ENCODE results near the gene KRTAP2-1. TPM values are rescaled to one million over a fixed set of nuclear protein-coding genes. Genes with fewer than 3 reads are reported as not detected.

KRTAP2-1 gene
- total RNA-seq, 2 experiments from 2014 or later: not detected

DNA sequence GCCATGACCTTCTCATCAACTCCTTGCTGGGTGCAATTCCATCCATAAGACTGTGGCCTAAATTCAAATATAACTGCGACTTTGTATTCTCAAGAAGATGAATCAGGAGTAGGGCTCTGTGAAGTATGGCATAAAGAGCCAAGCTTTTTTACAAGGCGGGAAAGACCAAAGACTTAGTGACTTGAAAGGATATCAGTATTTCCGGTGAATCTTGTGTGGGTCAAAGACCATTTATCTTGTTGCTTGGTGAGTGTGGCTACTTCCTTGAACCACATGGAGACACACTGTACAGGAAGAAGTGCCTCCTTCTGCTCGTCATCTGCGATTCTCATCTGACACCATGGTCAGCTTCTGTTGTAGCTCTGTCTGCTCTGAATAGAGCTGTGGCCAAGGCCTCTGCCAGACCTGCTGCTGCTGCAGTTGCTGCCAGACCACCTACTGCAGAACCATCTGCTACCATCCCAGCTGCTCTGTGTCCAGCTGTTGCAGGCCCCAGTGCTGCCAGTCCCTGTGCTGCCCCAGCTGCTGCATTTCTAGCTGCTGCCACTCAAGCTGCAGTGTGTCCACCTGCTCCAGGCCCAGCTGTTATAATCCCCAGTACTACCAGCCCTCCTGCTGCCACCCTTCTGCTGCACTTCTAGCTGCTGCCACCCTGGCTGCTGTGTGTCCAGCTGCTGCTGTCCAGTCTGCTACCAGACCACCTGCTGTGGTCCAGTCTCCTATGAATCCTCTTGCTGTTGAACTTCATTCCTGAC, 24.7 kb upstream of the KRTAP2-1 start:
- H3K27ac Mint-ChIP-seq: no peak overlapping the region

DNA sequence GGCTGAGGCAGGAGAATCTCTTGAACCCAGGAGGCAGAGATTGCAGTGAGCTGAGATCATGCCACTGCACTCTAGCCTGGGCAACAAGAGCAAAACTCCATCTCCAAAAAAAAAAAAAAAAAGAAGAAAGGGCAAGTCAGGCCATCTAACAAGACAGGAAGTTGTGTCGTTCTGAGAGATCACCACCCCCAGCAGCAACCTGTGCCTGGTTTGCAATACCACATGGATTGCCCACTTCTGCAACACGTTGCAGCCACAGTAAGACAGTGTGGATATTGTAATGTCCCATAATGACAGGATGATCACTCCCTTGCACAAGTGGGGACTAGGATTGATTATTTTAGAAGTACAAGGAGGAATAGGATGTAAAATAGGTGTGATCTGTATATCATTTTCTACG, 21.9 kb upstream of the KRTAP2-1 start:
- H3K27me3 ChIP-seq (ENCODE audit: control insufficient read depth in 1 of 2, insufficient read depth in 2 of 2, low read length in 2 of 2): no peaks in the 10 kb centered on the region
- no peak for ATAC-seq (ENCODE audit: poor library complexity)
- Mint-ChIP-seq H3K9me3 (no peaks in the 10 kb centered on the region), H3K4me3 (no peak overlapping the region), H3K36me3 (ENCODE audit: low read depth) (no peaks in the 10 kb centered on the region), H3K27ac (no peak overlapping the region), H3K4me1 (ENCODE audit: low read depth) (no peaks in the 10 kb centered on the region), H3K27me3 (peaks cover 4% of the 10 kb centered on the region)
- no peaks in the 10 kb centered on the region for H3K9me3 ChIP-seq (ENCODE audit: control insufficient read depth in 1 of 2, insufficient read depth in 1 of 2, low read length in 2 of 2)
- H3K36me3 ChIP-seq (ENCODE audit: insufficient read depth, low read length): no peaks in the 10 kb centered on the region
- no peak for DNase-seq
- POLR2A ChIA-PET: no interaction called here
- intact Hi-C loops (cut with DNase I, micrococcal nuclease): no loop called here
- no peak overlapping the region for H3K27ac ChIP-seq (ENCODE audit: low read depth in 1 of 2, low read length in 2 of 2)
- TF ChIP-seq, protein P1, sequence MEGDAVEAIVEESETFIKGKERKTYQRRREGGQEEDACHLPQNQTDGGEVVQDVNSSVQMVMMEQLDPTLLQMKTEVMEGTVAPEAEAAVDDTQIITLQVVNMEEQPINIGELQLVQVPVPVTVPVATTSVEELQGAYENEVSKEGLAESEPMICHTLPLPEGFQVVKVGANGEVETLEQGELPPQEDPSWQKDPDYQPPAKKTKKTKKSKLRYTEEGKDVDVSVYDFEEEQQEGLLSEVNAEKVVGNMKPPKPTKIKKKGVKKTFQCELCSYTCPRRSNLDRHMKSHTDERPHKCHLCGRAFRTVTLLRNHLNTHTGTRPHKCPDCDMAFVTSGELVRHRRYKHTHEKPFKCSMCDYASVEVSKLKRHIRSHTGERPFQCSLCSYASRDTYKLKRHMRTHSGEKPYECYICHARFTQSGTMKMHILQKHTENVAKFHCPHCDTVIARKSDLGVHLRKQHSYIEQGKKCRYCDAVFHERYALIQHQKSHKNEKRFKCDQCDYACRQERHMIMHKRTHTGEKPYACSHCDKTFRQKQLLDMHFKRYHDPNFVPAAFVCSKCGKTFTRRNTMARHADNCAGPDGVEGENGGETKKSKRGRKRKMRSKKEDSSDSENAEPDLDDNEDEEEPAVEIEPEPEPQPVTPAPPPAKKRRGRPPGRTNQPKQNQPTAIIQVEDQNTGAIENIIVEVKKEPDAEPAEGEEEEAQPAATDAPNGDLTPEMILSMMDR (IDR thresholded peaks at IDR 0.05): no peak
- H3K4me1 ChIP-seq (ENCODE audit: insufficient read depth, low read length): no peaks in the 10 kb centered on the region
- CTCF ChIA-PET: no interaction called here
- H3K4me3 ChIP-seq (ENCODE audit: low read length): no peak overlapping the region

More for the DNA sequence above, 24.7 kb upstream of the KRTAP2-1 start:
- H3K27me3 Mint-ChIP-seq: peaks cover 24% of the 10 kb centered on the region
- H3K9me3 Mint-ChIP-seq: no peaks in the 10 kb centered on the region
- no peak overlapping the region for H3K4me3 Mint-ChIP-seq
- H3K9me3 ChIP-seq (ENCODE audit: control insufficient read depth in 1 of 2, insufficient read depth in 1 of 2, low read length in 2 of 2): no peaks in the 10 kb centered on the region
- intact Hi-C loops (cut with DNase I, micrococcal nuclease): no loop called here
- H3K4me3 ChIP-seq (ENCODE audit: low read length): no peak overlapping the region
- POLR2A ChIA-PET: no interaction called here
- no peaks in the 10 kb centered on the region for H3K4me1 Mint-ChIP-seq (ENCODE audit: low read depth)
- no peak for ATAC-seq (ENCODE audit: poor library complexity)
- no peaks in the 10 kb centered on the region for H3K36me3 Mint-ChIP-seq (ENCODE audit: low read depth)
- TF ChIP-seq, protein P1 (IDR thresholded peaks at IDR 0.05): no peak
- DNase-seq: no peak
- no peak overlapping the region for H3K27ac ChIP-seq (ENCODE audit: low read depth in 1 of 2, low read length in 2 of 2)
- no peaks in the 10 kb centered on the region for H3K27me3 ChIP-seq (ENCODE audit: control insufficient read depth in 1 of 2, insufficient read depth in 2 of 2, low read length in 2 of 2)
- no peaks in the 10 kb centered on the region for H3K4me1 ChIP-seq (ENCODE audit: insufficient read depth, low read length)
- no peaks in the 10 kb centered on the region for H3K36me3 ChIP-seq (ENCODE audit: insufficient read depth, low read length)
- CTCF ChIA-PET: no interaction called here

DNA sequence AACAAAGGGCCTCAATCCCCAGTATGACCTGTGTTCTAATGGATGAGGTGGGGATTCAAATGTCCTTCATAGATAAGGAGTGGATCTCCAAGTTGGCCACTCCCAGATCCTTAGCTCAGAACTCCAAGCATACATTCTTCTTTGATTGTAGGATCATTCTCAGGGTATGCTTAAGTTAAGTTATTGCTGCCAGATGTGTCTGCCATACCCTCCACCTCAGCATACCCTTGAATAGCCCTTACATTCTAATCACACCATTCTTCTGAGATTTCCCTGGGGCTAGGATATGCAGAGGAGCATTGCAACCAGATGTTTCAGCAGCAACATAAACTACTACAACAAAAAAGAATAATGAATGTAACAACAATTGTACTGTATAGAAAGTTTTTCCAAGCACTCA, 20.2 kb upstream of the KRTAP2-1 start:
- ChIA-PET POLR2A (no interaction called here), CTCF (no interaction called here)
- no peaks in the 10 kb centered on the region for H3K36me3 Mint-ChIP-seq (ENCODE audit: low read depth)
- no peak for DNase-seq
- intact Hi-C loops (cut with DNase I, micrococcal nuclease): no loop called here
- ATAC-seq (ENCODE audit: poor library complexity): no peak
- no peak overlapping the region for H3K27ac Mint-ChIP-seq
- no peaks in the 10 kb centered on the region for H3K36me3 ChIP-seq (ENCODE audit: insufficient read depth, low read length)
- H3K4me3 ChIP-seq (ENCODE audit: low read length): no peak overlapping the region
- no peak overlapping the region for H3K27ac ChIP-seq (ENCODE audit: low read depth in 1 of 2, low read length in 2 of 2)
- no peaks in the 10 kb centered on the region for H3K9me3 ChIP-seq (ENCODE audit: control insufficient read depth in 1 of 2, insufficient read depth in 1 of 2, low read length in 2 of 2)
- peaks cover 0 to 2% of the 10 kb centered on the region in 2 experiments for H3K27me3 ChIP-seq (ENCODE audit: control insufficient read depth in 1 of 2, insufficient read depth in 2 of 2, low read length in 2 of 2)
- no peak overlapping the region for H3K4me3 Mint-ChIP-seq
- H3K4me1 ChIP-seq (ENCODE audit: insufficient read depth, low read length): no peaks in the 10 kb centered on the region
- H3K4me1 Mint-ChIP-seq (ENCODE audit: low read depth): no peaks in the 10 kb centered on the region
- peaks cover 13% of the 10 kb centered on the region for H3K27me3 Mint-ChIP-seq
- H3K9me3 Mint-ChIP-seq: no peaks in the 10 kb centered on the region
- TF ChIP-seq, protein P1 (IDR thresholded peaks at IDR 0.05): no peak
